ENCODE data around the gene LILRB5. TPM values are rescaled to one million over a fixed set of nuclear protein-coding genes. Genes with fewer than 3 reads are reported as not detected.

Gene LILRB5
- total RNA-seq, 2 donors from 2014 or later: 1.5 TPM; not detected in 1

DNA sequence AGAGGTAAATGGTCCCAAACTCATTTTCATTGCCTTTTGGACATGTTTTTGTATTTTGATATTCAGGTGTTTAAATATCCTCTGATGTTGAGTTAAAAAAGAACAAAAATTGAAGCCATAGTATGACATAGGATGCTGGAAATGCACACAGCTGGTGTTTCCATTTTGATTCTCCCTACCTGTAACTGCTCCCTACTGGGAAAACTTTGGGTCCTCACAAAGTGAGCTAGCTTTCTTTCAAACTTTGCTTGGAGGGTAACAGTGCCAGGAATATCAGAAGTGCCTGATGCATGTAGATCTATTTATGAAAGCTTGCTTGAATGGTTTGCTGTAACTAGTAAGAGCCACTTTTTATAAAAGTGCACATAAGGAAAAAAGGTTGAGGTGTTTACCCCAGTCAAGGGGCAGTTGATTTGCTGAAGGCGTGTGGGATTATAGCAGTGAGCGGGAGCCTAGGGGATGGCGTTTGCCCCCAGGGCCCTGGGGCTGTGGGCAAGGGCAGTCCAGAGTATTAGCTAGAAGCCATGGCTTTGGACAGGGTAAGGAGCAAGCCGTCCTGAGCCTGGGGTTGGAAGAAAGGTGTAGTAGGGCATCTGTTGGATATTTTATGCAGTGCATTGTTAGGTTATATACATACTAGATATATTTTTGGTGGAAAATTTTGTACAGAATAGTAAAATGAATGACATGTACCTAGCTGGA lies 52.2 kb downstream of the LILRB5 start:
- Histone ChIP-seq H3K9me3 (no peaks in the 10 kb centered on the region), H3K36me3 (peaks cover 7 to 29% of the 10 kb centered on the region in 2 donors), H3K27ac (no peak overlapping the region), H3K4me3 (no peak overlapping the region), H3K4me1 (replicated peaks) (peaks cover 22% of the 10 kb centered on the region), H3K27me3 (replicated peaks; ENCODE audit: insufficient read depth) (no peaks in the 10 kb centered on the region)
- intact Hi-C loops (cut with DNase I): no loop called here
- TF ChIP-seq, protein P1, sequence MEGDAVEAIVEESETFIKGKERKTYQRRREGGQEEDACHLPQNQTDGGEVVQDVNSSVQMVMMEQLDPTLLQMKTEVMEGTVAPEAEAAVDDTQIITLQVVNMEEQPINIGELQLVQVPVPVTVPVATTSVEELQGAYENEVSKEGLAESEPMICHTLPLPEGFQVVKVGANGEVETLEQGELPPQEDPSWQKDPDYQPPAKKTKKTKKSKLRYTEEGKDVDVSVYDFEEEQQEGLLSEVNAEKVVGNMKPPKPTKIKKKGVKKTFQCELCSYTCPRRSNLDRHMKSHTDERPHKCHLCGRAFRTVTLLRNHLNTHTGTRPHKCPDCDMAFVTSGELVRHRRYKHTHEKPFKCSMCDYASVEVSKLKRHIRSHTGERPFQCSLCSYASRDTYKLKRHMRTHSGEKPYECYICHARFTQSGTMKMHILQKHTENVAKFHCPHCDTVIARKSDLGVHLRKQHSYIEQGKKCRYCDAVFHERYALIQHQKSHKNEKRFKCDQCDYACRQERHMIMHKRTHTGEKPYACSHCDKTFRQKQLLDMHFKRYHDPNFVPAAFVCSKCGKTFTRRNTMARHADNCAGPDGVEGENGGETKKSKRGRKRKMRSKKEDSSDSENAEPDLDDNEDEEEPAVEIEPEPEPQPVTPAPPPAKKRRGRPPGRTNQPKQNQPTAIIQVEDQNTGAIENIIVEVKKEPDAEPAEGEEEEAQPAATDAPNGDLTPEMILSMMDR (IDR thresholded peaks at IDR 0.05): no peak
- no peak for TF ChIP-seq POLR2AphosphoS5 (IDR thresholded peaks at IDR 0.05)
- no peak for TF ChIP-seq POLR2A (IDR thresholded peaks at IDR 0.05)
- DNase-seq (ENCODE audit: low spot score): no peak
- 73% methylated on average over 4 of the region's 4 CpGs for WGBS

DNA sequence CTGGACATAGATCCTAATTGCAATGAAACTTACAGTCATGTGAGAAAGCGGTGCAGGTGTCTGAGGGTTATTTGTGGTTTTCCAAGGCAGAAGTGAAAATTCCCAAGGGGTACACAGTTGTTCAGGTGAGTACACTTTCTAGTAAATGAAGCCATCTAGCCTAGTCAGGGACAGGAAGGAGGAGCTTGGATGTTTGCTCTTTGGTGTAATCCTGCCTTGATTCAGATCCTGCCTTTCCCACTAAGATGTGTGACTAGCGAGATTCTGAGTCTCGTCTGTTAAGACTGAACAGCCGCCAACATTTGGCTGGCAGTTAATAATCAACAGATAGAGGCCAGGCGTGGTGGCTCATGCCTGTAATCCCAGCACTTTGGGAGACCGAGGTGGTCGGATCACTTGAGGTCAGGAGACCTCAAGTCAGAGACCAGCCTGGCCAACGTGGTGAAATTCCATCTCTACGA lies 53.9 kb downstream of the LILRB5 start:
- peak; percentile 10 for TF ChIP-seq POLR2AphosphoS5 (IDR thresholded peaks at IDR 0.05)
- TF ChIP-seq, protein P1 (IDR thresholded peaks at IDR 0.05): no peak
- peak overlapping the region in 1 of 2 donors; percentile 8 for H3K27ac ChIP-seq

DNA sequence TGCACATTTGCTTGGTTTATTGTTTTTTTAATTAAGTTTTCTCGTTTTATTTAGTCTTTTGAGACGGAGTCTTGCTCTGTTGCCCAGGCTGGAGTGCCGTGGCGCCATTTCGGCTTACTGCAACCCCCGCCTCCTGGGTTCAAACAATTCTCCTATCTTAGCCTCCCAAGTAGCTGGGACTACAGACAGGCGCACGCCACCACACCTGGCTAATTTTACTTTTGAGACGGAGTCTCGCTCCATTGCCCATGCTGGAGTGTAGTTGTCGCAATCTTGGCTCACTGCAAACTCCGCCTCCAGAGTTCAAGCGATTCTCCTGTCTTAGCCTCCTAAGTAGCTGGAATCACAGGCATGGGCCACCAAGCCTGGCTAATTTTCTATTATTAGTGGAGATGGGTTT lies 55.1 kb downstream of the LILRB5 start:
- 81% methylated on average over 13 of the region's 13 CpGs for WGBS
- Histone ChIP-seq H3K36me3 (peaks cover 7 to 29% of the 10 kb centered on the region in 2 donors), H3K27ac (peak overlapping the region; percentile 97 to 98), H3K4me3 (peak overlapping the region; percentile 48 to 60), H3K27me3 (replicated peaks; ENCODE audit: insufficient read depth) (no peaks in the 10 kb centered on the region), H3K9me3 (no peaks in the 10 kb centered on the region), H3K4me1 (replicated peaks) (peaks cover 13% of the 10 kb centered on the region)
- intact Hi-C loops (cut with DNase I): no loop called here
- TF ChIP-seq, protein P1 (IDR thresholded peaks at IDR 0.05): no peak
- TF ChIP-seq POLR2AphosphoS5 (IDR thresholded peaks at IDR 0.05): no peak
- no peak for TF ChIP-seq POLR2A (IDR thresholded peaks at IDR 0.05)
- no peak for DNase-seq (ENCODE audit: low spot score)

More for the DNA sequence above, 53.9 kb downstream of the LILRB5 start:
- Histone ChIP-seq H3K36me3 (peaks cover 7 to 29% of the 10 kb centered on the region in 2 donors), H3K4me3 (no peak overlapping the region), H3K27me3 (replicated peaks; ENCODE audit: insufficient read depth) (no peaks in the 10 kb centered on the region), H3K9me3 (no peaks in the 10 kb centered on the region), H3K4me1 (replicated peaks) (peaks cover 13% of the 10 kb centered on the region)
- no peak for DNase-seq (ENCODE audit: low spot score)
- intact Hi-C loops (cut with DNase I): no loop called here
- 43% methylated on average over 9 of the region's 9 CpGs for WGBS

DNA sequence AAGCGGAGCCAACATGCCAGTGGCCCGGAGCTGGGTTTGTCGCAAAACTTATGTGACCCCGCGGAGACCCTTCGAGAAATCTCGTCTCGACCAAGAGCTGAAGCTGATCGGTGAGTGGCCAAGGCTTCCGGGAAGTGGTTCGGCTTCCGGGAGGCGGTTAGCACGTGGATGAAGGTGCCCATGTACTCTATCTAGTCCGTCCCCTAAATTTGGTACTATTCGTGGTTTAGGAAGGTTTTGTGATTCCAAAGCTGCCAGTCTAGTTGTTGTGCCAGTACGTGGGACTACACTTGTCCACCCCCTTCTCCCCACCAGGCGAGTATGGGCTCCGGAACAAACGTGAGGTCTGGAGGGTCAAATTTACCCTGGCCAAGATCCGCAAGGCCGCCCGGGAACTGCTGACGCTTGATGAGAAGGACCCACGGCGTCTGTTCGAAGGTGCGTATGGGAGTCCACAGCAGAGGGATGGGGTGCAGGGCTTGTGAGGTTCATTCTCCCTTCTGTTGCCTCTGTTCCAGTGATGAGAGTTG lies 55.8 kb downstream of the LILRB5 start:
- Histone ChIP-seq H3K36me3 (peaks cover 2 to 22% of the 10 kb centered on the region in 2 donors), H3K27ac (peak overlapping the region; percentile 97 to 98), H3K27me3 (replicated peaks; ENCODE audit: insufficient read depth) (no peaks in the 10 kb centered on the region), H3K4me1 (replicated peaks) (peaks cover 13% of the 10 kb centered on the region), H3K4me3 (peak overlapping the region; percentile 48 to 60), H3K9me3 (no peaks in the 10 kb centered on the region)
- WGBS: 1% methylated on average over 28 of the region's 28 CpGs
- intact Hi-C loops (cut with DNase I): no loop called here
- TF ChIP-seq, protein P1 (IDR thresholded peaks at IDR 0.05): no peak
- TF ChIP-seq POLR2A (IDR thresholded peaks at IDR 0.05) (no peak), POLR2AphosphoS5 (IDR thresholded peaks at IDR 0.05) (no peak)
- DNase-seq (ENCODE audit: low spot score): no peak

Small RNA genes lying within 50 kb of the gene (microRNA-seq; reads per million reads assigned to microRNA genes)
- gene MIR4752: not detected

Small RNA genes lying within 50 kb of the gene (small RNA-seq; reads per million reads assigned to genes)
- gene AC245884.12 (0 reads per million in 2 donors), gene MIR4752 (0 reads per million in 2 donors), gene RNU6-1307P (0 reads per million in 2 donors)

Other genes with a start within 250 kb of the LILRB5 start
- gene VSTM1, start 193.4 kb downstream of the LILRB5 start, total RNA-seq: 1 to 10 TPM in 1 of 2 donors, not detected in 1; 1.6 TPM
- gene TARM1, start 175.9 kb downstream of the LILRB5 start, total RNA-seq: 1 to 10 TPM in 1 of 2 donors, not detected in 1; 1.6 TPM
- 1 to 10 TPM in 1 of 2 donors, under 1 TPM in 1; 0.23 to 1.6 TPM for gene OSCAR, start 156.5 kb downstream of the LILRB5 start, total RNA-seq
- gene NDUFA3, start 154.4 kb downstream of the LILRB5 start, total RNA-seq: 10 to 100 TPM; 39.4 to 48.5 TPM
- gene TFPT, start 141.6 kb downstream of the LILRB5 start, total RNA-seq: 10 to 100 TPM; 30.7 to 52.0 TPM
- gene PRPF31, start 141.5 kb downstream of the LILRB5 start, total RNA-seq: 10 to 100 TPM; 50.7 to 71.6 TPM
- gene CNOT3, start 119.5 kb downstream of the LILRB5 start, total RNA-seq: 10 to 100 TPM; 22.8 to 54.4 TPM
- gene LENG1, start 97.6 kb downstream of the LILRB5 start, total RNA-seq: 10 to 100 TPM in 1 of 2 donors, 1 to 10 TPM in 1; 7.6 to 14.7 TPM
- gene TMC4, start 84.1 kb downstream of the LILRB5 start, total RNA-seq: 10 to 100 TPM; 40.2 to 88.6 TPM
- gene MBOAT7, start 67.7 kb downstream of the LILRB5 start, total RNA-seq: 100 to 1,000 TPM in 1 of 2 donors, 10 to 100 TPM in 1; 91.7 to 430 TPM
- 100 to 1,000 TPM; 122 to 163 TPM for gene TSEN34, start 66.0 kb downstream of the LILRB5 start, total RNA-seq
- 1,000 to 10,000 TPM; 1,667 to 3,369 TPM for gene RPS9, start 56.4 kb downstream of the LILRB5 start, total RNA-seq
- gene LILRB3, start 34.3 kb downstream of the LILRB5 start, total RNA-seq: 1 to 10 TPM in 1 of 2 donors, under 1 TPM in 1; 0.73 to 5.9 TPM
- gene LILRA6, start 14.5 kb downstream of the LILRB5 start, total RNA-seq: under 1 TPM in 1 of 2 donors, not detected in 1; 0.23 TPM
- 1 to 10 TPM in 1 of 2 donors, under 1 TPM in 1; 0.09 to 1.4 TPM for gene LILRB2, start 23.8 kb upstream of the LILRB5 start, total RNA-seq
- 1 to 10 TPM in 1 of 2 donors, not detected in 1; 1.2 TPM for gene LILRA5, start 55.9 kb upstream of the LILRB5 start, total RNA-seq
- gene LILRA4, start 81.9 kb upstream of the LILRB5 start, total RNA-seq: 1 to 10 TPM; 1.7 to 2.3 TPM
- 10 to 100 TPM in 1 of 2 donors, 1 to 10 TPM in 1; 7.2 to 19.7 TPM for gene LAIR1, start 107.7 kb upstream of the LILRB5 start, total RNA-seq
- gene TTYH1, start 158.2 kb upstream of the LILRB5 start, total RNA-seq: 100 to 1,000 TPM in 1 of 2 donors, 1 to 10 TPM in 1; 1.8 to 136 TPM
- gene LENG8, start 191.9 kb upstream of the LILRB5 start, total RNA-seq: 100 to 1,000 TPM; 111 to 292 TPM
- gene LENG9, start 206.5 kb upstream of the LILRB5 start, total RNA-seq: 10 to 100 TPM; 18.6 to 22.2 TPM
- 100 to 1,000 TPM; 102 to 193 TPM for gene CDC42EP5, start 216.0 kb upstream of the LILRB5 start, total RNA-seq
- not detected for gene LAIR2, start 245.6 kb upstream of the LILRB5 start, total RNA-seq